Aorta (tissue), 5 donors: ENCODE data around the gene DPH2. TPM values are rescaled to one million over a fixed set of nuclear protein-coding genes. Genes with fewer than 3 reads are reported as not detected.

ENCODE experiments used
- ATAC-seq: fragments of 200-7000 bp; cut with Tn5 transposase; one replicate; pipeline ENCODE4 v1.9.1; 2022; ENCODE audit warnings: moderate library complexity; ENCODE audit not compliant: low FRiP score
- DNase-seq, 2 donors: peaks; one replicate each; pipeline ENCODE4 v3.0.0-alpha.2; 2020
- H3K27ac ChIP-seq, 2 donors: one replicate each; pipeline ENCODE4 v1.5.1; 2013; ENCODE audit warnings: low read length in 2 of 2, mild to moderate bottlenecking in 2 of 2, moderate library complexity in 2 of 2, control low read depth in 1 of 2, inconsistent platforms in 1 of 2, low read depth in 1 of 2
- H3K27me3 ChIP-seq, 2 donors: one replicate each; pipeline ENCODE4 v1.6.1; 2013; ENCODE audit warnings: control low read depth in 1 of 2, low read length in 1 of 2, mild to moderate bottlenecking in 1 of 2, moderate library complexity in 1 of 2; ENCODE audit not compliant: insufficient read depth in 2 of 2, control insufficient read depth in 1 of 2
- H3K36me3 ChIP-seq, 2 donors: one replicate each; pipeline ENCODE4 v1.6.1; 2013; ENCODE audit warnings: control low read depth in 1 of 2, low read length in 1 of 2, mild to moderate bottlenecking in 1 of 2; ENCODE audit not compliant: insufficient read depth in 2 of 2, control insufficient read depth in 1 of 2
- H3K4me1 ChIP-seq, 2 donors: one replicate each; pipeline ENCODE4 v1.6.1; 2013; ENCODE audit warnings: low read length in 2 of 2, control low read depth in 1 of 2, mild to moderate bottlenecking in 1 of 2, moderate library complexity in 1 of 2; ENCODE audit not compliant: insufficient read depth in 2 of 2, control insufficient read depth in 1 of 2
- H3K4me3 ChIP-seq, 2 donors: one replicate each; pipeline ENCODE4 v1.5.1; 2013; ENCODE audit warnings: low read length in 2 of 2, control low read depth in 1 of 2, mild to moderate bottlenecking in 1 of 2
- H3K9me3 ChIP-seq: one replicate; pipeline ENCODE4 v1.6.1; 2013; ENCODE audit warnings: mild to moderate bottlenecking, low read length; ENCODE audit not compliant: control insufficient read depth
- WGBS, 2 donors: extraction: QIAGEN DNeasy Blood & Tissue Kit; methylation state at CpG; one replicate each; pipeline ENCODE4 v1.1.7; 2013; 5-methylcytosine and 5-hydroxymethylcytosine counted together
- intact Hi-C, 2 donors: fragments of 100-400 bp; cut with DNase I; formaldehyde crosslinking; loops; one replicate each; pipeline versions ENCODE4 v1.14.2 to v1.15.0; 2022
- polyA plus RNA-seq, 2 donors: library from polyadenylated mRNA; stranded (reverse); fragments of 200-250 nt; gene quantifications; one replicate each; pipeline ENCODE4 v1.2.3, GENCODE V29; 2013
- total RNA-seq, 2 donors: library from RNA; stranded (reverse); fragmentation: NEBNext Ultra II Directional; extraction: Animal tissue kit (Norgen Biotek cat#: 25700); gene quantifications; one replicate each; pipeline ENCODE4 v1.2.1, GENCODE V29; 2021
- donor health status: healthy with polysubstance abuse.
- donor health status: Bipolar disorder and iron deficiency.
- donor health status: DM: no; HTN: no; CAD: no.
- donor health status: DM: no; HTN: no; CAD: no.
- donor health status: DM: yes; HTN: yes; CAD: no.

DPH2 gene
- total and polyA plus RNA-seq, 4 donors: 6.0 to 15.8 (median 13.3) TPM

DNA sequence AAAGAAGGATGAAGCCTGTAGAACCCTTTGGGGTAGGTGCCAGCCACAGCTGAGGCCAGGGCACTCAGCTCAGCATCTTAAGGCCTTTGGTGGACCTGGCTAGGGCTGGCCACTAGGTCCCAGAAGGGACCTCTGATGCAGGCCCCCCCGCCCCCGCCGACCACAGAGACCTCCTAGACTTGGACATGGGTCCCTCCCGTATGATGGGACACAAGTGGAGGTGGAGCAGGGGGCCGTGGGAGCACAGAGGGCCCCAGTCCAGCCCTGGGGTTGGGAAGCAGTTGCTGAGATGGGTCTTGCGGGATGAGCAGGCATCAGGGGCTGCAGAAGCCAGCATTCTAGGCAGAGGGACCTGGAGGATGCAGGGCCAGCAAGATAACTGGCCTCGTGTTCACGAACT is 12.4 kb downstream of the DPH2 start:
- intact Hi-C loops: no loop called here
- no peaks in the 10 kb centered on the region for H3K36me3 ChIP-seq
- H3K4me3 ChIP-seq: no peak overlapping the region
- no peak overlapping the region for H3K27ac ChIP-seq
- ATAC-seq (no peak), DNase-seq (no peak)
- H3K4me1 ChIP-seq: no peaks in the 10 kb centered on the region
- no peaks in the 10 kb centered on the region for H3K27me3 ChIP-seq
- WGBS, 2 donors: 85 to 91% methylated on average over 8 of the region's 8 CpGs
- no peaks in the 10 kb centered on the region for H3K9me3 ChIP-seq

DNA sequence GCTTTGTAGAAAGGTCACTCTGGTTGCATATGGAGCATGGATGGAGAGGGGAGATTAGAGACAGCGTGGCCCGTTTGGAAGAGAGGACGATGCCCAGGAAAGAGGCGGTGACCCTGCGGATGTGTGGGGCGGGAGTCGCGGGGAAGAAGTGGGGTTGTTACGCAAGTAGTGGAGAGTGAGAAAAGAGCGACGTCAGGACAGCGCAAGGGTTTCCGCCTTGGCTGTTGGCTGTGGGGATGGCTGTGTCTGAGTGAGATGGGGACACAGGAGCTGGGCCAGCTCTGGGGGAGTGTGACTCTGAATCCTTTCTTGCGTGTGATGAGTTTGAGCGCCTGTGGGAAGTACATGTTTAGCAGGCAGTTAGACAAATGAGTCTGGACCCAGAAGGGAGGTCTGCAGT is 13.0 kb downstream of the DPH2 start:
- intact Hi-C loops: no loop called here
- H3K36me3 ChIP-seq: no peaks in the 10 kb centered on the region
- no peaks in the 10 kb centered on the region for H3K9me3 ChIP-seq
- no peak for ATAC-seq
- no peaks in the 10 kb centered on the region for H3K27me3 ChIP-seq
- no peak overlapping the region for H3K27ac ChIP-seq
- H3K4me3 ChIP-seq: no peak overlapping the region
- DNase-seq: peak; percentile 46 to 69
- H3K4me1 ChIP-seq: no peaks in the 10 kb centered on the region
- WGBS, 2 donors: 83 to 84% methylated on average over 15 of the region's 15 CpGs

DNA sequence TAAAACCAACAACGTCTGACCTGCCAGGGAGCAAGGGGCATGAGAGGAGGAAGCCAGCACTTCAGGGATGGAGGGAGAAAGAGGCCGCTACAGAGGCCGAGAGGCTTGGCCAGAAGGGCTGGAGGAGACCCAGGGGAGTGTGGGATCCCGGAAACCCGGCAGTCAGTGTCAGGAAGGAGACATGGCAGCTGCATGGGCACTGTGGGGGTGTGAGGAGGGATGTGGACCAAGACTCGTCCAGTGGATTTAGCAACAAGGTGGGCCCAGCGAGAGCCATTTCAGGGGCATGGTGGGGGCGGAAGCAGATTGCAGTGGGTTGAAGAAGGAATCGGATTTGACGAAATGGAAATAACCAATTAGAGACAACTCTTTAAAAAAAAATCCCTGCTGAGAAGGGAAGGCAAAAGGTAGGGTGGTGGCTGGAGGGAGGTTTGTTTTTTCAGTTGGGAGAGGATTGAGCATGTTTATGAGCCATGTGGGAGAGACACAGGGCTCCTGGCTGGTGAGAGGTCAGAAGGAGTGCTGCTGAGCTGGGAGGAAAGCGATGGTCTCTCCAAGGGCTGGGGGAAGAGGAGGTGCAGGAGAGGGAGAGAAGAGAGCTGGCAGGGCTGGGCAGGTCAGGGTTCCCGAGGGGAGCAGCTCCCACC is 13.6 kb downstream of the DPH2 start:
- peak in 1 of 2 donors; percentile 18 for DNase-seq
- H3K27ac ChIP-seq: no peak overlapping the region
- no peaks in the 10 kb centered on the region for H3K4me1 ChIP-seq
- no peaks in the 10 kb centered on the region for H3K36me3 ChIP-seq
- intact Hi-C loops: no loop called here
- WGBS, 2 donors: 71 to 77% methylated on average over 12 of the region's 12 CpGs
- ATAC-seq: no peak
- H3K9me3 ChIP-seq: no peaks in the 10 kb centered on the region
- H3K4me3 ChIP-seq: no peak overlapping the region
- no peaks in the 10 kb centered on the region for H3K27me3 ChIP-seq

DNA sequence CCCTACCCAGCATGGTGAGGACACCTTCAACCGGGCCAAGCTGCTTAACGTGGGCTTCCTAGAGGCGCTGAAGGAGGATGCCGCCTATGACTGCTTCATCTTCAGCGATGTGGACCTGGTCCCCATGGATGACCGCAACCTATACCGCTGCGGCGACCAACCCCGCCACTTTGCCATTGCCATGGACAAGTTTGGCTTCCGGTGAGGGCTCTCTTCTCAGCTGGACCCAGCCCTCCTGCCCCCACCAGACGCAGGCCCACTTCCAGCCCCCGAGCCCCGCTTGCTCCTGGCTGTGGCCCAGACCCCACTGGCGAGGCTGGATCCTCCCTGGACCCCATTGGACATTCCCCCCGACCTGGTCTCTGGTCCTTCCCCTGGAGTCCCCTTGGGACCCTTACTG is 15.0 kb downstream of the DPH2 start:
- H3K27me3 ChIP-seq: no peaks in the 10 kb centered on the region
- no peak overlapping the region for H3K4me3 ChIP-seq
- no peak overlapping the region for H3K27ac ChIP-seq
- H3K4me1 ChIP-seq: no peaks in the 10 kb centered on the region
- intact Hi-C loops: no loop called here
- no peaks in the 10 kb centered on the region for H3K9me3 ChIP-seq
- H3K36me3 ChIP-seq: no peaks in the 10 kb centered on the region
- ATAC-seq: no peak
- 93 to 97% methylated on average over 14 to 16 of the region's 16 CpGs for WGBS, 2 donors
- DNase-seq: no peak

DNA sequence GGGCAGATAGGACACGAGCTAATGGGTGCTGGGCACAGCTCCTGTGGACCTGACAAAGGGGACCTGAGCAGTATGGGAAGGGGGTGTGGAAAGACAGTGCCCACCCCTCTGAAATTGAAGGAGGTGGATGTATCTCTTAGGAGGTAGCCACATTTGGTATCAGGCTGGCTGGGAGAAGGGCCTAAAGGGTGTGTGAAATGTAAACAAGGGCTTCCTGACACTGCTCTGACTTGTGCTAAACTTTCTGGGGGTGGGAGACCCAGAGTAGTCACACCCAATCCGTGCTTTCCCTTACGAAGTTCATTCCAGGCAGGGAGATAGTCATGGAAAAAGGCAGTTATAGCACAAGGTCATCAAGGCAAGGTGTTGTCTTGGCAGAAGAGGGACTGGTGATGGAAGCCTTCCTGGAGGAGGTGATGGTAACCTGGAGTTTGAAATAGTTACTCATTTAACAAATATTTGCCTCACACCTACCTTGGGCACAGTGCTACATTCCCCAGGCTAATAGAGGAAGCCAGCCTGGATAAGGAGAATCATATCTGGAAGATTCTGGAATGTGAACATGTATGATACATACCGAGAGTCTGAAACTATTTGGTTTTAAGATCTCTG is 16.3 kb downstream of the DPH2 start:
- no peak overlapping the region for H3K4me3 ChIP-seq
- intact Hi-C loops: no loop called here
- no peaks in the 10 kb centered on the region for H3K4me1 ChIP-seq
- WGBS, 2 donors: 77 to 81% methylated on average over 4 of the region's 4 CpGs
- H3K9me3 ChIP-seq: no peaks in the 10 kb centered on the region
- H3K27me3 ChIP-seq: no peaks in the 10 kb centered on the region
- H3K36me3 ChIP-seq: no peaks in the 10 kb centered on the region
- ATAC-seq (no peak), DNase-seq (no peak)
- no peak overlapping the region for H3K27ac ChIP-seq

DNA sequence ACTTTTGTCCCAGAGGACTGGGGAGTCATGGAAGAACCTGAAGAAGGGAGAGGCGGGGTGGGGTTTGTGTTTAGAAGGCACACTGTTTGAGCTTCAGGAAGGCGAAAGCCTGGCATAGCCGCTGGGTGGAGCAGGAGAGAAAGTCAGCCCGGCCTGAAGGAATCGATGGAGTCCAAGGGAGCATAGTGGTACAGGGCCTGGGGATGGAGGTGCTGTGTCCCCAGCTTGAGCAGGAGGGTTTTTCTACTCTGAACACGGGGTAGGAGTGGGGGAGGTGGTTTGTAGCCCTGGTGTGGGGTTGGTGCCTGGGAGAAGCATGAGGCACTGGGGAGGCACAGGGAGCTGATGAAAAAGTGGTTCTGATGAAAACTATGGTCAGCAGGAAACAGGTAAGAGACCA is 16.9 kb downstream of the DPH2 start:
- Histone ChIP-seq H3K27ac (no peak overlapping the region), H3K4me3 (no peak overlapping the region), H3K4me1 (no peaks in the 10 kb centered on the region), H3K9me3 (no peaks in the 10 kb centered on the region), H3K27me3 (no peaks in the 10 kb centered on the region), H3K36me3 (no peaks in the 10 kb centered on the region)
- 70 to 75% methylated on average over 6 of the region's 6 CpGs for WGBS, 2 donors
- intact Hi-C loops: no loop called here
- DNase-seq (no peak), ATAC-seq (no peak)

DNA sequence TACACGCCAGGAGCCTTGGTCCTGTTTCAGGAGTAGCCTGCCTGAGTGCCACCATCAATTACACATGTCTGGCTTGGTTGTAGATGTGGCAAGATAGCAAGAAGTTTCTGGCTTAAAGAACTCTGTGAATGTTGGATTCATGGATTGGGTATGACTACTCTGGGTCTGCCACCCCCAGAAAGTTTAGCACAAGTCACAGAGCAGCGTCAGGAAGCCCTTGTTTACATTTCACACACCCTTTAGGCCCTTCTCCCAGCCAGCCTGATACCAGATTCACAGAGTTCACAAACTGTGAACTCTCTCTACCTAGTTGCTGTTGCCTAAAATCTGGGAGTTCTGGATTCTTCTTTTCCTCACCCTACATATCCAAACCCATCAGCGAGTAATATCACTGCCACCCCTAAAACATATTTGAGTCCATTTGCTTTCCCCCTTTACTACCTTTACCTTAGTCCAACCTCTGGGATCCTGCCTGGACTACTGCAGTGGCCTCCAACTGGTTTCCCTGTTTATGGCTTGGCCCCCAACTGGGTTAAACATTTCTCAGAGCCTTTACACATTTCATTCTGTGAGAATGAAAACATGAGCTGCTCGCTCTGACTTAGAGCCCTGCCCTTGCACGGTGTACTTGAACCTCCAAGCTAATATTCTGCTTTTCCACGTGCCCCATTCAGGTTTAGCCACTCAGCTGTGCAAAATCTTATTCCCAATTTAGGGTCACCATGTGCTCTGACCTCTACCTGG is 17.5 kb downstream of the DPH2 start:
- intact Hi-C loops: no loop called here
- DNase-seq: no peak
- WGBS, 2 donors: 68 to 73% methylated on average over 6 of the region's 6 CpGs
- Histone ChIP-seq H3K27ac (no peak overlapping the region), H3K9me3 (no peaks in the 10 kb centered on the region), H3K36me3 (no peaks in the 10 kb centered on the region), H3K4me3 (no peak overlapping the region), H3K27me3 (no peaks in the 10 kb centered on the region), H3K4me1 (no peaks in the 10 kb centered on the region)
- ATAC-seq: no peak

DNA sequence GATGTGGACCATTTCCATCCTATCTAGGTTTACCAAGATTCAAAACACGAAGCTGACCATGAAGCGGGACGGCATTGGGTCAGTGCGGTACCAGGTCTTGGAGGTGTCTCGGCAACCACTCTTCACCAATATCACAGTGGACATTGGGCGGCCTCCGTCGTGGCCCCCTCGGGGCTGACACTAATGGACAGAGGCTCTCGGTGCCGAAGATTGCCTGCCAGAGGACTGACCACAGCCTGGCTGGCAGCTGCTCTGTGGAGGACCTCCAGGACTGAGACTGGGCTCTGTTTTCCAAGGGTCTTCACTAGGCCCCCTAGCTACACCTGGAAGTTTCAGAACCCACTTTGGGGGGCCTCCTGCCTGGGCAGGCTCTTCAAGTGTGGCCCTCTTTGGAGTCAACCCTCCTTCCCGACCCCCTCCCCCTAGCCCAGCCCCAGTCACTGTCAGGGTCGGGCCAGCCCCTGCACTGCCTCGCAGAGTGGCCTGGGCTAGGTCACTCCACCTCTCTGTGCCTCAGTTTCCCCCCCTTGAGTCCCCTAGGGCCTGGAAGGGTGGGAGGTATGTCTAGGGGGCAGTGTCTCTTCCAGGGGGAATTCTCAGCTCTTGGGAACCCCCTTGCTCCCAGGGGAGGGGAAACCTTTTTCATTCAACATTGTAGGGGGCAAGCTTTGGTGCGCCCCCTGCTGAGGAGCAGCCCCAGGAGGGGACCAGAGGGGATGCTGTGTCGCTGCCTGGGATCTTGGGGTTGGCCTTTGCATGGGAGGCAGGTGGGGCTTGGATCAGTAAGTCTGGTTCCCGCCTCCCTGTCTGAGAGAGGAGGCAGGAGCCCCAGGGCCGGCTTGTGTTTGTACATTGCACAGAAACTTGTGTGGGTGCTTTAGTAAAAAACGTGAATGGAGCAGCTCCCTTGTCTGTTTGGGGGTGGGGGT is 20.7 kb downstream of the DPH2 start:
- H3K27me3 ChIP-seq: no peaks in the 10 kb centered on the region
- no peaks in the 10 kb centered on the region for H3K36me3 ChIP-seq
- peak in 1 of 2 donors; percentile 68 for DNase-seq
- intact Hi-C loops: loop anchor here in 1 of 2 donors (5.0 to 10.0 kb wide), 2 partner anchors 42 to 224 kb away; partner anchors contain the start of genes DMAP1 and SLC6A9
- peak overlapping the region in 1 of 2 donors; percentile 34 for H3K27ac ChIP-seq
- no peaks in the 10 kb centered on the region for H3K4me1 ChIP-seq
- no peak for ATAC-seq
- no peaks in the 10 kb centered on the region for H3K9me3 ChIP-seq
- no peak overlapping the region for H3K4me3 ChIP-seq
- 67 to 69% methylated on average over 19 of the region's 19 CpGs for WGBS, 2 donors
